OCI-LY3 (cell line): ENCODE results near the gene TUBGCP2.

ENCODE experiments used
- EZH2phosphoT487 ChIP-seq: fragments of 200-600 bp; shearing (Covaris generic); IDR thresholded peaks from 2 replicates; pipeline ENCODE4 v1.6.1; 2018; ENCODE audit warnings: antibody characterized with exemption, mixed run types, low read depth
- TF ChIP-seq, protein P1 (sequence below): fragments of 200-600, 300-600 bp; sonication (generic); IDR thresholded peaks from 2 replicates; pipeline ENCODE4 v1.5.1; 2014; ENCODE audit warnings: antibody characterized with exemption, low read length, low read depth

DNA sequence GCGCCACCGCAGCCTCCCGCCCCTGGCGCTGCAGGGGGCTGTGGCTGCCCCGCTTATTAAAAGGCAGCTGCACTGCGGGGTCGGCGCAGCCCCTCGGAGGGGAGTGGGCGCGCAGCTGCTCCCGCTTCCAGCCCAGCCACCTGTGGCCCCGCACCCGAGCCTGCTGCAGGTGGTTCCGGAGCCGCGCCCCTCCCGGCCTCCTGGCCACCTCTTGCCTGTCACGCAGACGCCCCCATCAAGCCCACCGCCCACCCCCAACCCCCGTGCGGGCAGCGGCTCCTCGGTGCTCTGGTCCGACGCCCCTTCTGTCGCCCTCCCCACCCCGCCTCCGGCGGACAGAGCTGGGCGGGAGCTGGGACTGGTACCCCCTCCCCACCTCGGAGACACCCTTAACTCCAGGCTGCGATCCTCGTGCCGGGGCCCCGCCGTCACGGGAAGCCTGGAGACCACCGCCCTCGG lies 27.5 kb upstream of the TUBGCP2 start:
- TF ChIP-seq, protein P1, sequence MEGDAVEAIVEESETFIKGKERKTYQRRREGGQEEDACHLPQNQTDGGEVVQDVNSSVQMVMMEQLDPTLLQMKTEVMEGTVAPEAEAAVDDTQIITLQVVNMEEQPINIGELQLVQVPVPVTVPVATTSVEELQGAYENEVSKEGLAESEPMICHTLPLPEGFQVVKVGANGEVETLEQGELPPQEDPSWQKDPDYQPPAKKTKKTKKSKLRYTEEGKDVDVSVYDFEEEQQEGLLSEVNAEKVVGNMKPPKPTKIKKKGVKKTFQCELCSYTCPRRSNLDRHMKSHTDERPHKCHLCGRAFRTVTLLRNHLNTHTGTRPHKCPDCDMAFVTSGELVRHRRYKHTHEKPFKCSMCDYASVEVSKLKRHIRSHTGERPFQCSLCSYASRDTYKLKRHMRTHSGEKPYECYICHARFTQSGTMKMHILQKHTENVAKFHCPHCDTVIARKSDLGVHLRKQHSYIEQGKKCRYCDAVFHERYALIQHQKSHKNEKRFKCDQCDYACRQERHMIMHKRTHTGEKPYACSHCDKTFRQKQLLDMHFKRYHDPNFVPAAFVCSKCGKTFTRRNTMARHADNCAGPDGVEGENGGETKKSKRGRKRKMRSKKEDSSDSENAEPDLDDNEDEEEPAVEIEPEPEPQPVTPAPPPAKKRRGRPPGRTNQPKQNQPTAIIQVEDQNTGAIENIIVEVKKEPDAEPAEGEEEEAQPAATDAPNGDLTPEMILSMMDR, result no peak
- no peak for TF ChIP-seq EZH2phosphoT487
